Esophagus squamous epithelium (tissue), 4 donors: ENCODE results near the gene MMP24.

Source experiments
- CTCF ChIP-seq, 6 experiments: fragments of 450-650 bp in 4 of 6; fragments of 200-600 bp in 2 of 6; sonication (generic) in 2 of 6; IDR thresholded peaks; one replicate each; pipeline ENCODE4 v1.5.1; 2016 to 2019; ENCODE audit warnings: antibody characterized with exemption in 6 of 6, mild to moderate bottlenecking in 4 of 6, moderate library complexity in 4 of 6
- POLR2A ChIP-seq, 4 donors: fragments of 450-650 bp; IDR thresholded peaks; one replicate each; pipeline ENCODE4 v1.6.1; 2017; ENCODE audit warnings: antibody characterized with exemption in 4 of 4, mild to moderate bottlenecking in 4 of 4, moderate library complexity in 3 of 4

- TF ChIP-seq CTCF (IDR thresholded peaks at IDR 0.05), result no peak
- no peak for TF ChIP-seq POLR2A (IDR thresholded peaks at IDR 0.05)
Measured at GRCh38 chr20:35271904-35272303, 45.4 kb downstream of the MMP24 start.
